Stimulated activated CD8-positive, alpha-beta memory T cell treated with anti-CD3 and anti-CD28 coated beads, Interleukin-7, amount 100 ng/mL, for 1 hour (primary cell): ENCODE measurements around the gene CSTF1.
"Not testable (repeated sequence)": the region's sequence is repeated elsewhere in the genome, so short reads cannot be mapped to it uniquely, and the experiment has no call there.

Experiments
- DNase-seq, 2 donors: peaks; one replicate each; pipeline ENCODE4 v3.0.0-alpha.2; 2020; ENCODE audit warnings: low read depth in 2 of 2

The CSTF1 gene

GRCh38 chr20:56369179-56369578 is 23.3 kb upstream of the CSTF1 start:
- DNase-seq = no peak

DNA sequence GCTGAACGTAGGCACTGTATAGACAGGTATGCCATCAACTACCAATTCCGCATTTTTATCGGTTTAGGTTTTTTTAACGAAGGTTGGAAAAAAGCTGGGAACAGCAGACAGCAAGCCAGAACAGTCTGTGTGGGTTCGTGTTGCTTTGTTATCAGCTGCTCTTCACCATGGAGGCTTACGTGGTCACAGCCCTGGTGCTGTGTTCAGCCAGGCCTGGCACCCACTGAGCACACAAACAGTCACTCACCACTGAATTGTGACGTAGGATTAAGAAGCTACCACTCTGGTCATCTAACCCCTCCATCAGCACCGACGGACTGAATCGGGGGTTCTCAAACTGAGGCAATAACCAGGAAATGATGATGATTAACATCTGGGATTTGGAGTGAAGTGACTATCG is 20.5 kb upstream of the CSTF1 start:
- DNase-seq = no peak

- DNase-seq = no peak
Measured at GRCh38 chr20:56372850-56373249, 19.6 kb upstream of the CSTF1 start.

GRCh38 chr20:56373942-56374341 is 18.5 kb upstream of the CSTF1 start:
- no peak for DNase-seq

DNA sequence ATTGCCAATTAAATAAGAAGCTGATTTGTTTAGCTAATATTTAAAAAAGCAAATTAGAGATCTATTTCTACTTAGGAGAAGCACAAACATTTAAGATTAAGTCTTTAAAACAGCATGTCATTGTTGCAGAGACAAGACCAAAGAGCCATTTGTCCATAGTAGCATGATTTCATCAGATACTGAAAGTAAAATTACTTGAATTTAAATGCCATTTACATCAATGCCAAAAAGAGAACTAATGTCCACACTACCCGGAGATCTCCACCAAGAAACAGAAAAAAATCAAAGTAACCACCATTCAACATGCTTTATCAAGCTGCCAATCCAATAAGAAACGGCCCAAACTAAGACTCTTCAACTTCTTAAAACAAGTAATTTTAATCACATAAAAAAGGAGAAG is 16.1 kb upstream of the CSTF1 start:
- no peak for DNase-seq

DNA sequence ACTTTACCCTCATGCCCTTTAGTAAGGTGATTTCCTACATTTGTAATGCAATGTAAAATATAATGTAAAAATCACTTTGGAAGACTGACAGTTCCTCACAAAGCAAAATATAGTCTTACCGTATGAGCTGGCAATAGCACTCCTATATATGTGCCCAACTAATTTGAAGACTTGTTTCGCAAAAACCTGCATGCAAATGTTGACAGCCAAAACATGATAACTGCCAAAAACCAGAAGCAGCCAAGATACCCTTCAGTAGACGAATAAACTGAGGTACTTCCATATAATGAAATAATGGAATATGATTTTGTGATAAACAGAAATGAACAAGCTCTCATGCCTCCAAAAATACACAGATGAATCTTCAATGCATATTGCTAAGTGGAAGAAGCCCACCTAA is 14.1 kb upstream of the CSTF1 start:
- no peak for DNase-seq

DNA sequence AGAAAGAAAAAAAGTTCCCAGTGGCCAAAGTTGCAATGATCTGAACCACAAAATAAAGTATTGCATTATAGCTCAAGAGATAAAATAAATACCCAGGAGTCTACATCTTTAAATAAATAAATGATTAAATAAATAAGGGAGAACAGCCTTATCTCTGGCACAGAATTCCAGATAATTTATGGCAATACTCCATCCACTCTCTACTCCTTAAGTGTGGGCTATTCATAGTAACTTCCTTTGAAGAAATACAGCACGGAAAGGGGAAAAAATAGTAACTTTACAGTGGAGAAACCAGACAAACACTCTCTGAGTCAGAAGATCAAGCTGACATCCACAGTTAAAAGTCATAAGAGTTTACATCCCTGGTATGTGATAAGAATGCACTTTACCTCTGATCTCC is 12.1 kb upstream of the CSTF1 start:
- DNase-seq = no peak

DNA sequence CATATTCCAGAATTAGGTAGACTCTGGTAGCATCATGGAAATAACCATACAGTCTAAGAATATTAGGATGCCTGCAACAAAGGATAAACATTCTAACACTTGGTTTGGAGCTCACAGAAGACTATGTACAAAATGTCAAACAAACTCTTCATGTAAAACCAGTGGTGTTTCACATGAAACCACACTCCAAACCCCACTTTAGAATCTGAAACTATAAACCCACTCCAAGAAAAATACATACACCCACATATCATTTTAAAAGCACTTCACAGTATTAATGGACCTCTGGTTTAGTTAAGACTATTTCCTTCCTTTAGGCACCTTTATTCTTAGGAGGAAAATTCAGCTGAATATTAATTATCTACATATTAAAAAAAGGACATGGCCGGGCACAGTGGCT is 10.9 kb upstream of the CSTF1 start:
- no peak for DNase-seq

GRCh38 chr20:56382696-56383095 is 9.7 kb upstream of the CSTF1 start:
- no peak for DNase-seq

GRCh38 chr20:56383334-56383733 is 9.1 kb upstream of the CSTF1 start:
- DNase-seq = no peak

GRCh38 chr20:56385130-56385529 is 7.3 kb upstream of the CSTF1 start:
- DNase-seq = no peak

GRCh38 chr20:56386219-56386618 is 6.2 kb upstream of the CSTF1 start:
- DNase-seq = no peak

DNA sequence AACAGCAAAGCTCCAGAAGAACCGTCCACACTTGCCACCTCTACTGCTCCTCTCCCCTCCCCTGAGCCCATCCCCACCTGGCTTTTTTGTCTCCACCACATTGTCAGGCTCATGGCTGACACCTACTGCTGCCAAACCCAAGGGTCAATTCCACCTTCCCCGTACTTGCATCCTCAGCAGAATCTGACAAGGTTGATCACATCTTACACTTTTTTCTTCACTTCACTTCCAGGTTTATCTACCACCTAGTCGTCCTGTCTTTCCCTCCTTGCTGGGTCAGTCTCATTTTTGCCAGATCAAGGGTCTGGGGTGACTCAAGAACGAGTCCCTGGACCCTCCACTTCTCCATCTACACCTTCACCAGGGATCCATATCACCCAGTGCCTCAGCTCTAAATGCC is 3.6 kb upstream of the CSTF1 start:
- no peak for DNase-seq

DNA sequence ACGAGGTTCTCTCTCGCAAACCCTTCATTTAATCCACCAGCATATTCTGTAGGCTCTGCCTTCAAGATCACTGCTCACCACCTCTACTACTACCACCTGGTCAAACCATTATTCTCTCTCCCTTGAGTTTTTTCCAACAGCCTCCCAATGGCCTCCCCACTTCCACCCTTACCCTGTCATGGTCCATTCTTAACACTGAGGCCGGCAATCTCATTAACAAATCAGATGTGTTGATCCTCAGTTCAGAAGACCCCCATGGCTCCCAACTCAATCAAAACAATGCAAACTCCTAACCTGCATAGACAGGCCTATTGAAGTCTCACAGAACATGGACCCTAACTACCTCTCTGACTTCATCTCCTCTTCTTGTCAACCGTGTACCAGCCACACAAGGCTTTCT is 2.6 kb upstream of the CSTF1 start:
- DNase-seq = no peak

GRCh38 chr20:56390396-56390795 is 2.0 kb upstream of the CSTF1 start:
- DNase-seq = not testable (repeated sequence)

DNA sequence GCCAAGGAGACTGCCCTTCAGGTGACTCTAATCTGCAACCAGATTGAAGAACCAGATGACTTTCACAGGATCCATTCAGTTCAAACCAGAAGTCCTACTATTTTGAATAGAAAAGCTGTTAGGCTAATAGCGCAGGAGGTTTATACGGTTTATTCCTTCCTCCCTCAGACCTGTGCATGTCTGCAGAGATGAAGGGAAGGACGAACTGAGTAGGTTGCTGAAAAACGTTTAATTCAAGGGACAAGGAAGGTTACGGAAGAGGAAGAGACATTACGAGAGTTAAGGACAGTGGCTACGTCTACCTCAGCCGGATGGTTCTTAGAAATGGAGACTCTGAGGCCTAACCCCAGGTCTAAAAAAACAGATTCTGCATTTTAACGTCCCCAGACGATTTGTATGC is 1.4 kb upstream of the CSTF1 start:
- no peak for DNase-seq

DNA sequence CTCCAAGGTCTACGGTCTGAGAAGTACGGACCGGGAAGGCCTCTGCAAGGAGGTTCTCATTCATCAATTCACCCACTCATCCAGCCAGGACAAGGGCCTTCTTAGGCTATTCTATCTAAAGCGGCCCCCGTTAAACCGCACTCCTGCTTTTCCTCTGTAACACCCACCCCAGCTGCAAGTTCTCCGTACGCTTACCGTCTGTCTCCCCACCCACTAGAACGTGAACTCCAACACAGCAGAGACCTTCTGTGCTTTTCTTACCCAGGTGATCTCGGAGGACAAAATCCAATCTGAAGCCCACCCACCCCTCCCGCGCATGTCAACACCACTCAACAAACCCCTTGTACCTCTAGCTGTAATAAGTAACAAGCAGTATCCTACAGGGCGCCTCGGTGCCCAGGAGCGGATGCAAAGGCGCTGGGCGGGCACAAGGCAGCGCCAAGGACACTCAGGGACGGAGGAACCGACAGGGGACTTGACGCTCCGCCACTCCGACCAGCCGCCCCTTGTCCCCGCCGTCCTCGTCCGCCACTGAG is 781 bp upstream of the CSTF1 start:
- DNase-seq = no peak

DNA sequence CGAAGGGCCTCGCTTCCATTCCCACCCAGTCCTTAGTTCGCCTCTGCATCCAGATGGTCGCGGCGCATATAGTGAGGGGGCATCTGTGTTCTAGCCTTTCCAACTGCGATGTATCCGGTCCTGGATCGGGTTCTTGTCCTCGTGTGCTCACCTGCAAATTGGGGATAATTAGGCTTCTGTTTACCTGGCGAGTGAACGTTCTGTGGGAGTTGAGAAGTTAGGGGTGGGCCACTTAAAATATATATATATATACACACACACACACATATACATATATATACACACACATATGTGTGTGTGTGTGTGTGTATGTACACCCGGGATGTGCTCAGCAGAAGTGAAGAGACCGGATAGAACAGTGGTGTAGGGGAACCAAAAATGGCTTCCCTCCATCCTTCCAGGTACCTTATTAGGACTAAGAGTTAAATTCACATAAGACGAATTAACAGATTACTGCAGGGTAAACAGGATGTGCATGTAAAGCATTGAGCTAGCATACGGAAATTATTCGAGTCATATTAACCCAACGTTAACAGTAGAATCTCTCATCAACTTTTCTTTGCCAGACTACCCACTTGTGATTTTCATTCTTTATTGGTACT is 537 bp downstream of the CSTF1 start:
- DNase-seq = no peak

GRCh38 chr20:56393653-56394052 is 1.2 kb downstream of the CSTF1 start:
- no peak for DNase-seq

- no peak for DNase-seq
Measured at GRCh38 chr20:56395166-56395565, 2.7 kb downstream of the CSTF1 start.

DNA sequence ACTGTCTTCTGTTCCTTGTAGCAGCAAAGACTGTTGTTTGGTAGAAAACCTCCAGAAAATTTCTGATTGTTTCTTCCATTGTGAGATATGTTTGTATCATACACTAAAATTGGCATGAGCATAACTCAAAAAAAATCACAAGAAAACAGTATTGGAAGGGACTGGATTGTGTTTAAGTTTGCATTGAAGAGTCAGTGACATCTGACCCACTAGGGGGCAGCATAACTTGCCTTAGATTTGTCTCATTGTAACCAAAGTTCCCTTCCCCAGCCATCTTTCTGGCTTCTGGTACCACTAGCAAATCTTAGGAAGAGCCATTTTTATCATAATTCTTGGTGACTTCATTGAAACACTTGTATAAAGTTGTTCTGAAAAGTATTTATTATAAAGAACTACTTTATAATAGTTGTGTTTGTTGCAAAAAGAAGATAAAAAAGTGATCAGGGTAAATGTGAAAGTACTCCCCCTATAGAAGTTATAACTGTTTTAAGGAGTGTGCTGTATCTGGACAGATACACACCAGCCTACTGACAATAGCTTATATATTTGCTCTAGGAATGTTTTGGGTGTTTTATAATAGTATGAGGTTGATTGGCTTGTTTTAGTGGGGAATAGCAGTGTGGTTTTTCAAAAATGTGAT is 7.7 kb downstream of the CSTF1 start:
- DNase-seq = peak in 1 of 2 donors; percentile 45

- no peak for DNase-seq
Measured at GRCh38 chr20:56403465-56403864, 11.0 kb downstream of the CSTF1 start.

- not testable (repeated sequence) for DNase-seq
Measured at GRCh38 chr20:56405356-56405755, 12.9 kb downstream of the CSTF1 start.

DNA sequence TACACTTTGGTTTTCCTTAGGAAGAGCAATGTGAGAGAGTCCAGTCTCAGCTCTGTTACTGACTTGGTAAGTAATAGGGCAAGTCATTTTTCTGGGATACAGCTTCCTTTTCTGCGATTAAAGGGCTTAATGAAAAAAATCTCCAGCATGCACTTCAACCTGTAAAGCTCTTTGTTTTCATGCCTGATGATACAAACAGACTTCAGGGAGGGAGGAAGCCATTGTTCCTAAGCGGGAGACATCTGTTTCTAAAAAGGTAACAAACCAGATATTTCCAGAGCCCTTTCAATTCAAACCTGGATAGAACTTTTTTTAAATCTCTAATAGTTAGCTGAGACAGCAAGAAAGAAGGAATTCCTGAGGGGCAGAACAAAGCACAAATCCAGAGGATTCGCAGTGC is 14.5 kb downstream of the CSTF1 start:
- DNase-seq = no peak
